ENCODE data around the gene RAD21L1. TPM values are rescaled to one million over a fixed set of nuclear protein-coding genes. Genes with fewer than 3 reads are reported as not detected.

RAD21L1 gene
- total RNA-seq, 2 donors from 2014 or later = not detected

- Mint-ChIP-seq H3K4me3 (no peak overlapping the region), H3K27me3 (no peaks in the 10 kb centered on the region), H3K4me1 (no peaks in the 10 kb centered on the region), H3K9me3 (no peaks in the 10 kb centered on the region), H3K36me3 (ENCODE audit: low read depth) (no peaks in the 10 kb centered on the region), H3K27ac (no peak overlapping the region)
- no peak for ATAC-seq (replicated peaks)
Observed at GRCh38 chr20:1189827-1190226, 36.0 kb upstream of the RAD21L1 start.

DNA sequence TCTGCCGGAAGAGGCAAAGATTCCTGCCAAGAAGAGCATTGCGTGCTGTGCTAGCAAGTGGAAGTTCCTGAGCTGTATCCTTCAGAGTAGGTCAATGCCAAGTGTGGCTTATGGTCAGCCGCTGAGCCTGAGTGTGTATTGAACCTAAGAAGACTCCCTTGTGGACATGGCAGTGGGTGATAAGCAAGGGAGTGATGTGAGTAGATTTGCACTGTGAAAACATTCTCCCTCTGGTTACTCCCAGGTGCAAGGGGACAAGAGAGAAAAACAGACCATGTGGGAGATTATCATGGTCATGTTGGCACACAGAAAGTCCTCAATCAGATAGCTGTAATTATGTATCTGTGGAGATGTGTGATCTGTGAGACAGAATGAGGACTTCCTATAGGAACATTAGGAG, 35.0 kb upstream of the RAD21L1 start:
- Mint-ChIP-seq H3K9me3 (no peaks in the 10 kb centered on the region), H3K27me3 (no peaks in the 10 kb centered on the region), H3K27ac (no peak overlapping the region), H3K36me3 (ENCODE audit: low read depth) (no peaks in the 10 kb centered on the region), H3K4me3 (no peak overlapping the region), H3K4me1 (no peaks in the 10 kb centered on the region)
- ATAC-seq (replicated peaks) = no peak

GRCh38 chr20:1191299-1191698, 34.5 kb upstream of the RAD21L1 start:
- Mint-ChIP-seq H3K4me1 (no peaks in the 10 kb centered on the region), H3K4me3 (no peak overlapping the region), H3K9me3 (no peaks in the 10 kb centered on the region), H3K27me3 (no peaks in the 10 kb centered on the region), H3K27ac (no peak overlapping the region), H3K36me3 (ENCODE audit: low read depth) (no peaks in the 10 kb centered on the region)
- ATAC-seq (replicated peaks) = no peak

DNA sequence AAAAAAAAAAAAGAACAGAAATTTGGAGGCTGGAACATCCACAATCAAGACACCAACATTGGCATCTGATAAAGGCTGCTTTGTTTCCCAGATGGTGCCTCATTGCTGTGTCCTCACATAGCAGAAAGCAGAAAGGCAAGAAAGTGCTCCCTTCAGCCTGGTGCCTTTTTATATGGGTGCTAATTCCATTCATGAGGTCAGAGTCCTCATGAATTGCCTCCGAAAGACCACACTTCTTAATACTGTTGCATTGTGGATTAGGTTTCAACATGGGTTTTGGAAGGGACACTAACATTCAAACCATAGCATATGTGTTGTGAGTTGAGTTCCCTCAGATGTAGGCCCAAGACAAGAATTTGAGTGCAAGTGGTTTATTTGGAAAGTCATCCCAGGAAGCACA, 30.6 kb upstream of the RAD21L1 start:
- H3K36me3 Mint-ChIP-seq (ENCODE audit: low read depth) = no peaks in the 10 kb centered on the region
- no peaks in the 10 kb centered on the region for H3K27me3 Mint-ChIP-seq
- ATAC-seq (replicated peaks) = no peak
- no peaks in the 10 kb centered on the region for H3K4me1 Mint-ChIP-seq
- no peak overlapping the region for H3K27ac Mint-ChIP-seq
- no peaks in the 10 kb centered on the region for H3K9me3 Mint-ChIP-seq
- H3K4me3 Mint-ChIP-seq = no peak overlapping the region

GRCh38 chr20:1196634-1197033, 29.2 kb upstream of the RAD21L1 start:
- no peaks in the 10 kb centered on the region for H3K4me1 Mint-ChIP-seq
- H3K36me3 Mint-ChIP-seq (ENCODE audit: low read depth) = no peaks in the 10 kb centered on the region
- no peak for ATAC-seq (replicated peaks)
- H3K27ac Mint-ChIP-seq = no peak overlapping the region
- H3K4me3 Mint-ChIP-seq = no peak overlapping the region
- no peaks in the 10 kb centered on the region for H3K9me3 Mint-ChIP-seq
- H3K27me3 Mint-ChIP-seq = no peaks in the 10 kb centered on the region

- no peaks in the 10 kb centered on the region for H3K27me3 Mint-ChIP-seq
- no peaks in the 10 kb centered on the region for H3K4me1 Mint-ChIP-seq
- no peaks in the 10 kb centered on the region for H3K9me3 Mint-ChIP-seq
- no peak overlapping the region for H3K4me3 Mint-ChIP-seq
- no peaks in the 10 kb centered on the region for H3K36me3 Mint-ChIP-seq (ENCODE audit: low read depth)
- H3K27ac Mint-ChIP-seq = no peak overlapping the region
- ATAC-seq (replicated peaks) = no peak
Observed at GRCh38 chr20:1197801-1198200, 28.0 kb upstream of the RAD21L1 start.

DNA sequence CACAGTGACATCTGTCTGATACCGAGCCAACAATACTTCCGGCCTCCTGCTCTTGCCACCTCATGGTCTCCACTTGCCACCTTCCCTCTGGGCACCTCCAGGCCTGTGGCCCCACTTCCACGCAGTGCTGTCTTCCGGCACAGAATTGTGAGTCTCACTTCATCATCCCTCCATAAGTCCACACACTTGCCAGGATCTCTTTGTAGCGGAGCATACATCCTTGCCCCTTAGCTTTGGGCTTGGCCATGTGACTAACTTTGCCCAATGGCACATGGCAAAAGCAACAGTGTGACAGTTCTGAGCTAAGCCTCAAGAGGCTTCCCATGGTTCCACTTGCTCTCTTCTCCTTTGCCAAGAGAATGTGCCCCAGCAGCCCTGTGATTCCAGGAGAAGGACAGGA, 27.1 kb upstream of the RAD21L1 start:
- no peaks in the 10 kb centered on the region for H3K4me1 Mint-ChIP-seq
- no peaks in the 10 kb centered on the region for H3K27me3 Mint-ChIP-seq
- H3K4me3 Mint-ChIP-seq = no peak overlapping the region
- no peaks in the 10 kb centered on the region for H3K36me3 Mint-ChIP-seq (ENCODE audit: low read depth)
- no peaks in the 10 kb centered on the region for H3K9me3 Mint-ChIP-seq
- no peak for ATAC-seq (replicated peaks)
- H3K27ac Mint-ChIP-seq = no peak overlapping the region

- no peaks in the 10 kb centered on the region for H3K27me3 Mint-ChIP-seq
- H3K9me3 Mint-ChIP-seq = no peaks in the 10 kb centered on the region
- no peak overlapping the region for H3K27ac Mint-ChIP-seq
- no peaks in the 10 kb centered on the region for H3K4me1 Mint-ChIP-seq
- no peaks in the 10 kb centered on the region for H3K36me3 Mint-ChIP-seq (ENCODE audit: low read depth)
- ATAC-seq (replicated peaks) = no peak
- no peak overlapping the region for H3K4me3 Mint-ChIP-seq
Observed at GRCh38 chr20:1199212-1199873, 26.5 kb upstream of the RAD21L1 start.

DNA sequence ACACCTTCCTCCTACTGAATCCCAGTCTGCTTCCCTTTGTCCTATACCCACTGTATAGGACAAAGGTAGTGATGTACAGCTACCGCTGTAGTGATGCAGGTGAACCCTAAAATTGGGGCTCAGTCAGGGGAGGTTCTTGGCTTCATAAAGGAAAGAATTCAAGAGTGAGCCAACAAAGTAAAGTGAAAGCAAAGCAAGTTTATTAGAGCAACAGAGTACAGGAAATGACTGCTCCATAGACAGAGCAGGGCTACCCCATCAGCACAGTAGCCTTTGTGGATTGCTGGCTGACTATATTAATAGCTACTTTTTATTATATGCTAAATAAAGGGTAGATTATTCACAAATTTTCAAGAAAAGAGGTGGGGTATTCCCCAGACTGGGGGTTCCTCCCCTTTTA, 25.9 kb upstream of the RAD21L1 start:
- no peak overlapping the region for H3K4me3 Mint-ChIP-seq
- no peak for ATAC-seq (replicated peaks)
- H3K9me3 Mint-ChIP-seq = no peaks in the 10 kb centered on the region
- H3K4me1 Mint-ChIP-seq = no peaks in the 10 kb centered on the region
- H3K36me3 Mint-ChIP-seq (ENCODE audit: low read depth) = no peaks in the 10 kb centered on the region
- H3K27ac Mint-ChIP-seq = no peak overlapping the region
- H3K27me3 Mint-ChIP-seq = no peaks in the 10 kb centered on the region

DNA sequence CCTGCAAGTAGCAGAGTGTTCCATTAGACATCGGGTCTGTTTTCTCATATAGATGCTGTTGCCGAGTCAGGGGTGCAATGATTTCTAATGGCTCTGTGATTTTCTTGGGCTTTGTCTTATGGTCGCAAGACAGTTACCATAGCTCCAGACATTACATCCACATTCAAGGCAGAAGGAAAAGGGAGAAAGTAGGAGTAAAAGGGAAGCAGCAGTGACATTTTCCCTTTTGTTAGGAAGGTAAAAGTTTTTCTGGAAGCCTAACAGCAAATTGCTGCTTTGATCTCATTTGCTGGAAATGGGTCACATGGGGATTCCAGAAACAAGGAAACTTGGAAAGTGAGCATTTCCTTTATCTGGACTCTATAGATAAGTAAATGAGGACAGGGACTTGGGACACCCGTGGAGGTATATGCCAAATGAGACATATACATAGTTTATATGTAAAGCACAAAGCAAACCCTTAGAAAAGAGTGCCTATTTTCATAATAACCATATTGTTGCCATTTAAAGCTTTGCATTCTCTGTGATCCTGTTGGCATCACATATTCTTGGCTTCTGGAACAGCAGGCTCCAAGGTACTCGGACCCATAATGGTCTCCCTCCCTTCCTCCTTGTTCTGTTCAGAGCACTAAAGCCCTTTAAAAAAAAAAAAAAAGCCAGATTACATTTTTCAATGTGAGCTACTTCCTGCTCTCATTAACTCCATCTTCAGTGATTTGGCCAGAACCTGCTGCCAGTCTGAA, 22.9 kb upstream of the RAD21L1 start, which contains the start of gene C20orf202:
Gene C20orf202 (plus strand): TSS at position 693 of the 743 bp plus-strand sequence. CDS start 132 bp downstream, outside the sequence.
- Mint-ChIP-seq H3K36me3 (ENCODE audit: low read depth) (no peaks in the 10 kb centered on the region), H3K27me3 (no peaks in the 10 kb centered on the region), H3K9me3 (no peaks in the 10 kb centered on the region), H3K4me1 (no peaks in the 10 kb centered on the region), H3K27ac (no peak within 1 kb of the TSS), H3K4me3 (no peak within 1 kb of the TSS)
- ATAC-seq (replicated peaks) = no peak

DNA sequence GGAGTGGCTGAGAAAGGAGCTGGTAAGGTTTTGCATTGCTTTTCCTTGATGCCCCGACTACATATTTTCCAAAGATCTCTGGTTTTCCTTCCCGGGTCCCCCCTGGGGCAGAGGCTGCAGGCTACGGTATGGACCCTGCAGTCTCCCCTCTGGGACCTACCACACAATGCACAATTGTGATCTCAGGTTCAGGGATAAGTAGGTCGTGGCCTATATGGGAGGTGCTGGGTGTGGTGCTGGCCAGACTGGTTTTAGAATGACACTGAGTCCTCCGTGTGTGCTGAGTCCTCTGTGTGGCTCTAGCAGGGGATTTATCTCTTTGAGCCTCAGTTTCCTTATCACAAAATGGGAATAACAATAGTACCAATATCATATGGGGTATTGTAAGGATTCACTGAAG, 22.2 kb upstream of the RAD21L1 start:
- Mint-ChIP-seq H3K9me3 (no peaks in the 10 kb centered on the region), H3K27me3 (no peaks in the 10 kb centered on the region), H3K4me1 (no peaks in the 10 kb centered on the region), H3K27ac (no peak overlapping the region), H3K36me3 (ENCODE audit: low read depth) (no peaks in the 10 kb centered on the region), H3K4me3 (no peak overlapping the region)
- no peak for ATAC-seq (replicated peaks)

DNA sequence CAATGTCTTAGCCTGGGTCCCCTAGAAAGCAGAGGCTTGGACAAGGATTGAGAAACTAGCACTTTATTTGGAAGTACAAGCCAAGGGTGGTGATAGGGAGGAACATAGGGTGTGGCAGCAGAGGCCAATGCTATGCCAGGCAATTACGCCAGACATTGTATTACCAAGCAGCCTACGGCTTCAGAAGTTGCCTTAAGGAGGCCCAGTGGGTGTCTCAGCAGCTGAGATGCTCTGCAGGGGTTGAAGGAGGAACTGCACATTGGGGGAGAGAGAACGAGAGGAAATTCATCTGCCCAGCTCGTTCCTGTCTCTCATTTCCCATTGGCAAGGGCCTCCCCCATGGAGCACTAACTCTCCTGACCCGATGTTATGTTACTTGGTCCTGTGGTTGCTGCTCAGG, 21.7 kb upstream of the RAD21L1 start:
- Mint-ChIP-seq H3K27ac (no peak overlapping the region), H3K9me3 (no peaks in the 10 kb centered on the region), H3K4me3 (no peak overlapping the region), H3K36me3 (ENCODE audit: low read depth) (no peaks in the 10 kb centered on the region), H3K4me1 (no peaks in the 10 kb centered on the region), H3K27me3 (no peaks in the 10 kb centered on the region)
- ATAC-seq (replicated peaks) = no peak

- no peak overlapping the region for H3K4me3 Mint-ChIP-seq
- no peak for ATAC-seq (replicated peaks)
- H3K4me1 Mint-ChIP-seq = no peaks in the 10 kb centered on the region
- no peaks in the 10 kb centered on the region for H3K9me3 Mint-ChIP-seq
- no peaks in the 10 kb centered on the region for H3K27me3 Mint-ChIP-seq
- no peak overlapping the region for H3K27ac Mint-ChIP-seq
- H3K36me3 Mint-ChIP-seq (ENCODE audit: low read depth) = no peaks in the 10 kb centered on the region
Observed at GRCh38 chr20:1204576-1204975, 21.3 kb upstream of the RAD21L1 start.

DNA sequence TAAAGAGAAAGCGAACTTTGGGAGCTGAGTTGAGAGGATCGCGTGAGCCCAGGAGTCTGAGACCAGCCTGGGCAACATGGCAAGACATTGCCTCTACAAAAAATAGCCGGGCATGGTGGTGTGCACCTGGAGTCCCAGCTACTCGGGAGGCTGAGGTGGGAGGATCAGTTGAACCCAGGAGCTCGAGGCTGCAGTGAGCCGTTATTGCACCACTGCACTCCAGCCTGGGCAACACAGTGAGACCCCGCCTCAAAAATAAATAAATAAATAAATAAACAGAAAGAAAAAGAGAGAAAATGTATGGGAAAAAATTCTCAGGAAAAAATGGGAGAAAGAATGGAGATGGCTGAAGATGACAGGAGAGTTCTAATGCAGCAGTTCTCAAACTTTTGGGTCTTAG, 20.0 kb upstream of the RAD21L1 start:
- H3K27ac Mint-ChIP-seq = no peak overlapping the region
- no peaks in the 10 kb centered on the region for H3K36me3 Mint-ChIP-seq (ENCODE audit: low read depth)
- no peaks in the 10 kb centered on the region for H3K9me3 Mint-ChIP-seq
- ATAC-seq (replicated peaks) = no peak
- no peak overlapping the region for H3K4me3 Mint-ChIP-seq
- no peaks in the 10 kb centered on the region for H3K4me1 Mint-ChIP-seq
- H3K27me3 Mint-ChIP-seq = no peaks in the 10 kb centered on the region

GRCh38 chr20:1206366-1207148, 19.3 kb upstream of the RAD21L1 start:
- no peaks in the 10 kb centered on the region for H3K9me3 Mint-ChIP-seq
- H3K4me3 Mint-ChIP-seq = no peak overlapping the region
- H3K27ac Mint-ChIP-seq = no peak overlapping the region
- no peaks in the 10 kb centered on the region for H3K4me1 Mint-ChIP-seq
- ATAC-seq (replicated peaks) = no peak
- H3K36me3 Mint-ChIP-seq (ENCODE audit: low read depth) = no peaks in the 10 kb centered on the region
- H3K27me3 Mint-ChIP-seq = peaks cover under 1% of the 10 kb centered on the region
